ENCODE data around the gene ETV4.
"Not testable (repeated sequence)": the region's sequence is repeated elsewhere in the genome, so short reads cannot be mapped to it uniquely, and the experiment has no call there.

DNA sequence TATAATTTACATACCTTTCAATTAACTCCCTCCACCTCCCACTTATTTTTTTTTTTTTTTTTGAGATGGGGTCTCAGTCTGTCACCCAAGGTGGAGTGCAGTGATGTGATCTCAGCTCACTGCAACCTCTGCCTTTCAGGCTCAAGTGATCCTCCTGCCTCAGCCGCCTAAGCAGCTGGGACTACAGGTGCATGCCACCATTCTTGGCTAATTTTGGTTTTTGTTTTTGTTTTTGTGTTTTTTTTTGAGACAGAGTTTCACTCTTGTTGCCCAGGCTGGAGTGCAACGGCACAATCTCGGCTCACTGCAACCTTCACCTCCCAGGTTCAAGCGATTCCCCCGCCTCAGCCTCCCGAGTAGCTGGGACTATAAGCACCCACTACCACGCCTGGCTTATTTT, 36.7 kb downstream of the ETV4 start:
- TF ChIP-seq, protein P1, sequence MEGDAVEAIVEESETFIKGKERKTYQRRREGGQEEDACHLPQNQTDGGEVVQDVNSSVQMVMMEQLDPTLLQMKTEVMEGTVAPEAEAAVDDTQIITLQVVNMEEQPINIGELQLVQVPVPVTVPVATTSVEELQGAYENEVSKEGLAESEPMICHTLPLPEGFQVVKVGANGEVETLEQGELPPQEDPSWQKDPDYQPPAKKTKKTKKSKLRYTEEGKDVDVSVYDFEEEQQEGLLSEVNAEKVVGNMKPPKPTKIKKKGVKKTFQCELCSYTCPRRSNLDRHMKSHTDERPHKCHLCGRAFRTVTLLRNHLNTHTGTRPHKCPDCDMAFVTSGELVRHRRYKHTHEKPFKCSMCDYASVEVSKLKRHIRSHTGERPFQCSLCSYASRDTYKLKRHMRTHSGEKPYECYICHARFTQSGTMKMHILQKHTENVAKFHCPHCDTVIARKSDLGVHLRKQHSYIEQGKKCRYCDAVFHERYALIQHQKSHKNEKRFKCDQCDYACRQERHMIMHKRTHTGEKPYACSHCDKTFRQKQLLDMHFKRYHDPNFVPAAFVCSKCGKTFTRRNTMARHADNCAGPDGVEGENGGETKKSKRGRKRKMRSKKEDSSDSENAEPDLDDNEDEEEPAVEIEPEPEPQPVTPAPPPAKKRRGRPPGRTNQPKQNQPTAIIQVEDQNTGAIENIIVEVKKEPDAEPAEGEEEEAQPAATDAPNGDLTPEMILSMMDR (IDR thresholded peaks at IDR 0.05) = not testable (repeated sequence)
- TF ChIP-seq POLR2A (IDR thresholded peaks at IDR 0.05) = not testable (repeated sequence)
